GM18508 (cell line): ENCODE measurements around the gene ZNF219.

Source experiments
- ATAC-seq: cut with Tn5 transposase; IDR thresholded peaks from one replicate; pipeline ENCODE4 v1.9.1; 2021; ENCODE audit warnings: moderate number of reproducible peaks; ENCODE audit not compliant: insufficient read depth, unreplicated experiment

Gene ZNF219

DNA sequence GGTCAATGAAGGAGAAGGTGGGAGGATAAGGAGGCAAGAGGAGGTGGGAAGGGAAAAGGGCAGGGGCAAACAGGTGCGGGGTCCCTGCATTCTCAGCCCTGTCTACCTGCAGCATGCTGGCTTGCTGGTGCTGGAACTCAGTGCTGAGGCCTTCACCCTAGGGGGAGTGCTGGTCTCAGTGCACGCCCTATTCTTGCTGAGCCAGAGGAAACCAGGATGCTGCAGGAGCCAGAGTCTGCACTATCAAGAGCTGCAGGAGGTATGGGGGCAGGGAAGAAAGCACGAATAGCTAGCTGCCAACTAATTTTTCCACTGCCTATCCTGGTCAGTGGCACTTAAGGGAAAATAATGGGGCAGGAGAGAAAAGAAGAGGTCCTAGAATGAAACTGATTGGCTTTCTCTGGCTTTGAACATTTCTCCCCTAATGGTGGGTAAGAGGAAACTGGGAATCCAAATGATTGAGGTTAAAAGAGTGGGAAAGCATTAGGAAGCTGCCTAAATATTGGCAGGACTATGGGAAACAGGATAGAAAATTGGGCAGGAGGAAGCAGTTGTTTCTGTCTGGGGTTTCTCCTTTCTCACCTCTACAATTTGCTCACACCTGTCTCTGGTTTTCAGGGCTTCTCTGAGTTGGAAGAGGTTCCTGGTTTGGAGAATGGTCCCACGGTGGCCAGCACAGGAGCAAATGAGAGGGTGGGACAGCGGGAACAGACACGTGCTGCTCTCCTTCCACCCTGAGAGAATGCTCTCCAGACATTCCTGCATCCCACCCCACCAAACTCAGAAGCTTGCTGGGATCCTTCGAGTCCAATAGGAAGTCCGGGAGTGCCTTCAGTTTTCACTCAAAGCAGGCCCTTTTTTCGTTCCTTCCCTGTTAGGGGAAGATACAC is 4.3 kb upstream of the ZNF219 start:
- ATAC-seq = no peak

GRCh38 chr14:21101802-21102413 is 3.5 kb upstream of the ZNF219 start:
- no peak for ATAC-seq

DNA sequence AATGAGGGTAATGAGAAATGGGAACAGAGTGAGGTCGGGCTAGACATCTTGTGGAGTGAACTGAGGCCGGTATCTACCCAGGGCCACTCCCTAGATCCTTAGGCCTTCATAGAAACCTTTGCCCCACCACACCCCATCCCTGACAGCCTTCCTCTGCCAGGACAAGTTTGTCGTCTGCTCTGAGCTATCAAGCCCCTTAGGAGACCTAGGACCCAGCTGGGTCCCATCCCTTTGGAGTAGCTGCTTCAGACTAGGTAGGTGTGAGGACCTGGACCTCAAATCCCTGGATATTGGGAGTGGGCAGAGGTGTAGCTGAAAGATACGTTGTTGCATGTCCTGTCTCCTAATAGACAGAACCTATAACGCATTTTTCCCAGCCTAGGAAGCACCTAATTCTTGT is 2.5 kb upstream of the ZNF219 start, which contains the start of gene TMEM253:
TMEM253 (plus strand) TSS at position 136 of the 400 bp plus-strand sequence. CDS start 278 bp downstream, outside the sequence.
- no peak for ATAC-seq

GRCh38 chr14:21099596-21099985 is 1.1 kb upstream of the ZNF219 start:
- ATAC-seq = no peak

DNA sequence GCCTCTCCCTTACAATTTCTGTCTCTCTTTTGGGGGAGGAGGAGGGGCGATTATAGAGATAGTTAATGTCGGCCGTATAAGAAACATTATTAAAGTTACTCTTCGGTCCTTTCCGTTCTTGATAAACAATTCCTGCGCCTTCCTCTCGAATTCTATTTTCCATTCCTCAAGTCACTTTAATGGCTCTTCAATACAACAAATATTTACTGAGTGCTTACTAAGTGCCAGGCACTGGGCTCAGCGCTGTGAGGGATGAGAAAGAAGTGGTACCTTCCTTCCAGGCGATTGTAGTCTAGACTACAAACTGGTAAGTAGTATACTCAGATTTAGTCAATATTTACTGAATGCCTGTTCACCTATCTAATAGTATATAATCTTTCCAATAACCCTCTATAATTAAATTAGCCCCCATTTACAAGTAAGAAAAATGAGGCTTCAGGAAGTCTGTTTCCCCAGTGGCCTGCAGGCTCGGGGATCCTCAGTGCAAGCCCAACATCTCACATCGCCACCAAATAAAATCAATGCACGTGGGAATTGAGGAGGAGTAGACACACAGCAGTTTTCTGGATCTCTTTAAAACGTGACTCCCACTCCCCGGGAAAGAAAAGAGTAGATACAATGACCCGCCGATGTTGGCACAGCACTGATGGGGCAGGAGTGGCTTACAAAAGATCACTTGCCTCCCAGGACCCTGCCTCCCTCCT is 589 bp upstream of the ZNF219 start:
- no peak for ATAC-seq

- no peak for ATAC-seq
These were observed 799 bp downstream of the ZNF219 start for GRCh38 chr14:21097636-21098075.

DNA sequence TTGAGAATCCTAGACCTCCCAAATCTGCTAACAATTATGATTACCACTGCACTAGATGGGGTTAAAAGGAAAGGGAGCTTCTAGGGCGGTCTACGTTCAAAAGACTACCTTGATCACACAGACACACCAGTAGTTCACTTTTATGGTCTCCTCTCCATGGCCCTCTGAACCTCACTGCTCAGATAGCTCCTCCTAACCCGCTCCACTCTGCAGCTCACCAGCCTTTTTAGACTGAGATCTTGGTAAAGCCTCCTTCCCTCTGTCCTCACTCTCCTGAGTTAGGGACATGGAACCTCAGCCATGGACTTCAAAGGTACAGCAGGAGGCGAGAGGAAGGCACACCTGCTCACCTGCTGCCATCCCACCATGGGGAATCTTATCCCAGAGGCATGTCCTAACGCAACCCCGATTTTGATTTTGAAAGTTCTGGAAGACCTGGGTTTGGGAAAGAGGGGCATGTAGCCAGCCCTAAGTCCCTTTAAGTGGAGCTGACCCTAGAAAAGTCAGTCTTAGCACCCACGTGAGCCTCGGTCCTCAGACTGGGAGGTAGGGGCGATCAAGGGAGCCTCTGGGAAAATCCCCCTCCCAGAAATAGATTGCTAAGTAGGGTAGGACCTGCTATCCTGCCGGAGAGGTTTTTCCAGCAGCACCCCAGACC is 1.3 kb downstream of the ZNF219 start:
- ATAC-seq = no peak

GRCh38 chr14:21096438-21096837 is 2.0 kb downstream of the ZNF219 start:
- ATAC-seq = no peak

DNA sequence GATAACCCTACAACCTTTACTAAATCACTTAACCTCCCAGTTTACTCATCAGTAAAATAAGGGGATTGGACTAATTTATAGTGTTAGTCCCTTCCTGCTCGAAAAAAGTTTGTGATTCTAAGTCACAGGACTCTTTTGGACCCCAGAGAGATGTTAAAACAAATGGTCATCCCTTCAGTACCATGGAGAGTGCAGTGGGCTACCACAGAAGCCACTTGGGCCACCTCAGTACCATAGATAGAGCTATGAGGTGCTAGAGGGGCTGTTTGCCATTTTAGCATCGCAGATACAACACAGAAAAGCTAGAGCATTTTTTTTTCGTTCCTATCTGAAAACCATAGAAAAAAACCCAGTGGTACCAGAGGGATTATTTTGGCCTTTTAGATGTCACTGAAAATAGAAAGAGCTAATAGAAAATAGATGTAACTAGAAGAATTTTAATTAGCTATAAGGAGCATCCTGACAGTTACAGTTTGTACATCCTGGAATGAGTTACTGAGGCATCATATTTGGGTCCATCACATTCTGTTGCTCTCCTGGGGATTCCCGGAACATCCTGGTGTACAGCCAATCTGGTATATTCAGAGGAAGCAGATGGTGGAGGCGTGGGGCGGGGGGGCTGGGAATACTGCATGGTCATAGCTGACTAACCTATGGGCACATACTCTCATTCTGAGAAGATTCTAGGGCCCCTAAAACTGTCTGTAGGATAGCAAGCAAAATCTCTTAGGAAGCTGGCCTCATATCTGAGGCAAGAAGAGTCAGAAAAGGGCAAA is 2.8 kb downstream of the ZNF219 start:
- no peak for ATAC-seq

GRCh38 chr14:21093769-21094681 is 4.4 kb downstream of the ZNF219 start:
- ATAC-seq = no peak

GRCh38 chr14:21093018-21093417 is 5.4 kb downstream of the ZNF219 start:
- ATAC-seq = no peak

GRCh38 chr14:21092273-21093011 is 6.0 kb downstream of the ZNF219 start:
- ATAC-seq = no peak

DNA sequence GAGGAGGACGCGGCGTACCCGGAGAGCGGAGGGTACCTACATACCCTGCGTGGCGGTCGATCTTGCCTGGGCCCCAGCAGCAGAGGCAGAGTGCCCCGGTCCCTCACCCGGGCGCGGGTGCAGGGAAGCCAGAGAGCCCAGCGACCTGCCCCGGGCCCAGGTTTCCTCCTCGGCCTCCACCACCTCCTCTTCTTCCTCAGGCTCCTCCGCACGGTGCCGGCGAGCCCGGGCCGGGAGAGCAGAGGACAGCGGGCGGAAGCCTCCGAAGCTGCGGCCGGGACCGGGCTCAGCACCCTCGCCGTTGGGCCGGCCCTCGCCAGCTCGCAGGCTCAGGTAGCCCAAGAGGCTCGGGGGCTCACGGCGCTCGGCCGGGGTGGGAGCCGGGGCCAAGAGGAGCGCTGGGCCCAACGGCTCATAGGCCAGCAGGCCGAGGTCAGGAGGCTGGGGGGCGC is 6.6 kb downstream of the ZNF219 start:
- no peak for ATAC-seq

GRCh38 chr14:21090940-21091663 is 7.4 kb downstream of the ZNF219 start:
- ATAC-seq = no peak

DNA sequence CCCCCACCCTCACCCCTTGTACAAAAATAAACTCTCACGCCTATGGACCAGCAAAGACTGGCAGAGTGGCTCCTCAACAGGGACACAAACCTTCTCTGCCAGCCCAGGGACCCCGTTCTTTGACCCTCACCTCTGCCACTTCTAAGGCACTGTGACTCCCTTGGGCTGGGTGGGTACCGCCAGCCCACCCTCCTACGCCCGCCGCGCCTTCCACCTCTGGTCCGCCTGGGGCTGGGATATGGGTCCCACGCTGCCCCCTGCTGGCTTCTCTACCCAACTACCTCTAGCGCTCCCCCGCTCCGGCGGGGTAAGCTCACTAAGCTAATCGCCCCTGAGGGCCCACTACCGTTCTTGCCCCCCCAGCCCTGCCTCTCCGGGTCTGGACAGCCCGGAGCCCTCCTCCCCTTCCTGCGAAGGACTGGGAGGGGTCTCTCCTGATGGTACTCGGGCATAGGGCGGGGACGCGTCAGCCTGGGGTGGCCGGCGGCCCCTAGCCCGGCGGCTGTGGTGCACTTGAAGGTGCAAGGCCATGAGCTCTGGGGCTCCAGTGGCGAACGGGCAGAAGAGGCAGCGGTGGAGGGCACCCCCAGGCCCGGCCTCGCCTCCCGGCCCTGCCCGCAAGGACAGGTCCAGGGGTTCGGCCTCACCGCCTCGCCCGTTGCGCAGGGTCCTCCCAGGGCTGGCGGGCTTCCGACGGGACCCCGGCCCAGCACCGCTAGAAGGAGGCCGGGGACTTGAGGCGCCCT is 8.1 kb downstream of the ZNF219 start:
- no peak for ATAC-seq

- ATAC-seq = no peak
These were observed 8.6 kb downstream of the ZNF219 start for GRCh38 chr14:21089877-21090193.

DNA sequence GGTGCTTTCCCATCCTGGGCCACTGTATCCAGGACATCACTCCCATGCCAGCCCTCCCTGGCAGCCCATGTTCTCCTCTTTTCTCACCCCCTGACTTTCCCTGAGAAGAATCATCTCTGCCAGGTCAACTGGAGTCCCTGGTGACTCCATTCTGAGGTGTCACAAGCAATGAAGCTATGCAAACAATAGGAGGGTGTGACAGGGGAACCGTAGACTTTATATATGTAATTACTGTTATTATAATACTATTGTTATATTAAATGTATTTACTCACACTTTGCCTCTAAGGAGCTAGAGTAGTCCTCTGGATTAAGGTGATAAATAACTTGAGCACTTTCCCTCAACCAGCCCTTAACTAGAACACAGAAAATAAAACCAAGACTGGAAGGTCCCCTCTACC is 9.2 kb downstream of the ZNF219 start:
- ATAC-seq = no peak
